HCT116 (cell line): ENCODE measurements around the gene MAN2B1. TPM values are rescaled to one million over a fixed set of nuclear protein-coding genes. Genes with fewer than 3 reads are reported as not detected.

Experiments
- ATAC-seq: fragments of 200-7000 bp; cut with Tn5 transposase; 2 replicates; pipeline ENCODE4 v1.9.1; 2020; ENCODE audit warnings: mild to moderate bottlenecking, moderate library complexity
- BruUV-seq: library from RNA; stranded (reverse); fragments of 400-500 nt; replicated peaks from 2 replicates; lab custom pipeline; 2021; lab: Mats Ljungman, UMichigan
- CTCF ChIA-PET: fragments of 300-600 bp; sonication (Branson Sonifier 250); formaldehyde crosslinking; loops from one replicate; lab custom pipeline; 2021; ENCODE audit warnings: antibody characterized with exemption; lab: Charles Lee
- POLR2A ChIA-PET: fragments of 300-600, 350-600 bp; sonication (Branson Sonifier 250); formaldehyde crosslinking; loops from one replicate; lab custom pipeline; 2021; ENCODE audit warnings: antibody characterized with exemption; lab: Charles Lee
- RAD21 ChIA-PET, 2 experiments: fragments of 300-600 bp; sonication (Branson Sonifier 250); formaldehyde crosslinking; loops; one replicate each; lab custom pipeline; 2023; ENCODE audit warnings: low total read pairs in 2 of 2; ENCODE audit not compliant: uncharacterized antibody in 2 of 2, unreplicated experiment in 2 of 2, low non-redundant PET in 1 of 2; lab: Charles Lee
- DNase-seq: peaks from one replicate; pipeline ENCODE4 v3.0.0-alpha.2; 2010; ENCODE audit warnings: low read depth, low spot score
- H2AFZ ChIP-seq: fragments of 200-600 bp; shearing (Covaris generic), sonication (generic); 2 replicates; pipeline ENCODE4 v1.6.1; 2017; ENCODE audit warnings: low read depth, mixed run types, mixed read lengths, antibody characterized with exemption, low read length; ENCODE audit not compliant: poor library complexity, severe bottlenecking
- H3K27ac ChIP-seq: 2 replicates; pipeline ENCODE4 v1.5.1; 2012; ENCODE audit warnings: low read depth, low read length
- H3K27me3 ChIP-seq: fragments of 200-600 bp; sonication (generic); 2 replicates; pipeline ENCODE4 v1.6.1; 2016; ENCODE audit warnings: mixed run types, low read length, mixed read lengths; ENCODE audit not compliant: insufficient read depth
- H3K36me3 ChIP-seq, 2 experiments: fragments of 200-500 bp in 1 of 2; fragments of 200-600 bp in 1 of 2; sonication (Bioruptor generic) in 1 of 2; sonication (generic) in 1 of 2; 2 replicates each; pipeline versions ENCODE4 v1.5.1 to v1.6.1; 2014 to 2016; ENCODE audit warnings: low read length in 2 of 2, inconsistent platforms in 1 of 2, mixed read lengths in 1 of 2, mixed run types in 1 of 2; ENCODE audit not compliant: insufficient read depth in 2 of 2, control insufficient read depth in 1 of 2
- H3K4me1 ChIP-seq, 2 experiments: fragments of 200-600 bp in 1 of 2; sonication (generic) in 1 of 2; 2 replicates each; pipeline versions ENCODE4 v1.5.1 to v1.6.1; 2012 to 2017; ENCODE audit warnings: low read length in 2 of 2, inconsistent platforms in 1 of 2, mild to moderate bottlenecking in 1 of 2, mixed read lengths in 1 of 2, mixed run types in 1 of 2, moderate library complexity in 1 of 2; ENCODE audit not compliant: insufficient read depth in 2 of 2, control insufficient read depth in 1 of 2
- H3K4me2 ChIP-seq: fragments of 200-600 bp; sonication (generic); 2 replicates; pipeline ENCODE4 v1.6.1; 2017; ENCODE audit warnings: mixed run types, low read length, mixed read lengths
- H3K4me3 ChIP-seq, 2 experiments: fragments of 200-600 bp in 1 of 2; sonication (generic) in 1 of 2; replicated peaks in 1 of 2; 2 replicates each; pipeline ENCODE4 v1.5.1; 2011 to 2016; ENCODE audit warnings: low read length in 2 of 2, control low read depth in 1 of 2, low read depth in 1 of 2, mild to moderate bottlenecking in 1 of 2, mixed read lengths in 1 of 2, mixed run types in 1 of 2
- H3K79me2 ChIP-seq: fragments of 200-600 bp; sonication (generic); 2 replicates; pipeline ENCODE4 v1.6.1; 2017; ENCODE audit warnings: mild to moderate bottlenecking, mixed run types, low read length, moderate library complexity, mixed read lengths; ENCODE audit not compliant: insufficient read depth
- H3K9ac ChIP-seq: fragments of 200-600 bp; sonication (generic); 2 replicates; pipeline ENCODE4 v1.6.1; 2016; ENCODE audit warnings: low read length, mixed read lengths
- H3K9me2 ChIP-seq: fragments of 200-600 bp; sonication (generic), shearing (Covaris generic); 2 replicates; pipeline ENCODE4 v1.6.1; 2017; ENCODE audit warnings: mixed run types, mild to moderate bottlenecking, moderate library complexity; ENCODE audit not compliant: insufficient read depth
- H3K9me3 ChIP-seq, 2 experiments: fragments of 200-500 bp in 1 of 2; fragments of 200-600 bp in 1 of 2; sonication (Bioruptor generic) in 1 of 2; sonication (generic) in 1 of 2; 2 replicates each; pipeline ENCODE4 v1.6.1; 2014 to 2017; ENCODE audit warnings: low read length in 2 of 2, mixed read lengths in 2 of 2, inconsistent platforms in 1 of 2, low read depth in 1 of 2, mild to moderate bottlenecking in 1 of 2, mixed run types in 1 of 2, moderate library complexity in 1 of 2; ENCODE audit not compliant: control insufficient read depth in 1 of 2, insufficient read depth in 1 of 2
- H4K20me1 ChIP-seq: fragments of 200-600 bp; sonication (generic), shearing (Covaris generic); 2 replicates; pipeline ENCODE4 v1.6.1; 2017; ENCODE audit warnings: mixed run types, mild to moderate bottlenecking, moderate library complexity; ENCODE audit not compliant: insufficient read depth
- CBX3 ChIP-seq: IDR thresholded peaks from 2 replicates; pipeline ENCODE4 v1.6.1; 2012; ENCODE audit warnings: low read depth
- CEBPB ChIP-seq: IDR thresholded peaks from 2 replicates; pipeline ENCODE4 v1.6.1; 2012; ENCODE audit warnings: low read depth
- EGR1 ChIP-seq: IDR thresholded peaks from 2 replicates; pipeline ENCODE4 v1.6.1; 2012; ENCODE audit warnings: low read depth
- ELF1 ChIP-seq: IDR thresholded peaks from 2 replicates; pipeline ENCODE4 v1.6.1; 2012; ENCODE audit warnings: low read depth, borderline replicate concordance
- EZH2 ChIP-seq: fragments of 200-600 bp; sonication (generic); IDR thresholded peaks from 2 replicates; pipeline ENCODE4 v1.6.1; 2017; ENCODE audit warnings: antibody characterized with exemption, mixed run types
- EZH2phosphoT487 ChIP-seq: fragments of 200-600 bp; IDR thresholded peaks from 2 replicates; pipeline ENCODE4 v1.6.1; 2018; ENCODE audit warnings: antibody characterized with exemption, borderline replicate concordance
- FOSL1 ChIP-seq: IDR thresholded peaks from 2 replicates; pipeline ENCODE4 v1.6.1; 2012; ENCODE audit warnings: low read depth
- JUND ChIP-seq: IDR thresholded peaks from 2 replicates; pipeline ENCODE4 v1.6.1; 2012
- POLR2A ChIP-seq: IDR thresholded peaks from 2 replicates; pipeline ENCODE4 v1.7.0; 2011; ENCODE audit warnings: borderline replicate concordance; ENCODE audit not compliant: insufficient read depth, insufficient read length; ENCODE audit errors: extremely low read depth
- SIN3A ChIP-seq: IDR thresholded peaks from 2 replicates; pipeline ENCODE4 v1.6.1; 2012; ENCODE audit warnings: low read depth
- SP1 ChIP-seq: IDR thresholded peaks from 2 replicates; pipeline ENCODE4 v1.6.1; 2012; ENCODE audit warnings: low read depth
- TCF7L2 ChIP-seq: IDR thresholded peaks from 2 replicates; pipeline ENCODE4 v1.7.0; 2011; ENCODE audit warnings: borderline replicate concordance, inconsistent platforms; ENCODE audit not compliant: insufficient read depth, insufficient read length; ENCODE audit errors: extremely low read depth
- YY1 ChIP-seq: IDR thresholded peaks from 2 replicates; pipeline ENCODE4 v1.6.1; 2011; ENCODE audit warnings: low read length, low read depth, moderate library complexity, mild to moderate bottlenecking; ENCODE audit not compliant: insufficient replicate concordance; ENCODE audit errors: extremely low read depth
- ZNF274 ChIP-seq: fragments of 200-500 bp; sonication (Bioruptor generic); IDR thresholded peaks from 2 replicates; pipeline ENCODE4 v1.6.1; 2014; ENCODE audit warnings: mild to moderate bottlenecking, low read depth, low read length, inconsistent platforms
- intact Hi-C: fragments of 100-400 bp; cut with micrococcal nuclease; formaldehyde crosslinking; loops from 2 replicates; pipeline ENCODE4 v1.10.0; 2022
- total RNA-seq: library from RNA; stranded (reverse); gene quantifications from one replicate; pipeline ENCODE4 v1.2.1, GENCODE V29; 2021; ENCODE audit not compliant: unreplicated experiment
- TF ChIP-seq, protein P1 (sequence below): IDR thresholded peaks from 2 replicates; pipeline ENCODE4 v1.6.1; 2011; ENCODE audit warnings: mild to moderate bottlenecking, low read length, moderate library complexity; ENCODE audit not compliant: insufficient replicate concordance; ENCODE audit errors: extremely low read depth
- TF ChIP-seq, protein P2 (sequence below), 3 experiments: fragments of 200-600 bp in 1 of 3; sonication (generic) in 1 of 3; IDR thresholded peaks in 2 of 3; conservative IDR thresholded peaks in 1 of 3; 2 replicates each; pipeline ENCODE4 v1.5.1; 2012 to 2017; ENCODE audit warnings: low read depth in 2 of 3, low read length in 2 of 3, antibody characterized with exemption in 1 of 3, borderline replicate concordance in 1 of 3, control low read depth in 1 of 3, mild to moderate bottlenecking in 1 of 3, mixed read lengths in 1 of 3, mixed run types in 1 of 3, moderate library complexity in 1 of 3; ENCODE audit not compliant: insufficient read depth in 1 of 3
- TF ChIP-seq, protein P3 (sequence below): IDR thresholded peaks from 2 replicates; pipeline ENCODE4 v1.6.1; 2012
- TF ChIP-seq, protein P4 (sequence below): IDR thresholded peaks from 2 replicates; pipeline ENCODE4 v1.6.1; 2012; ENCODE audit warnings: low read depth

MAN2B1 gene
- total RNA-seq, 1 experiment from 2014 or later: 48.3 TPM

DNA sequence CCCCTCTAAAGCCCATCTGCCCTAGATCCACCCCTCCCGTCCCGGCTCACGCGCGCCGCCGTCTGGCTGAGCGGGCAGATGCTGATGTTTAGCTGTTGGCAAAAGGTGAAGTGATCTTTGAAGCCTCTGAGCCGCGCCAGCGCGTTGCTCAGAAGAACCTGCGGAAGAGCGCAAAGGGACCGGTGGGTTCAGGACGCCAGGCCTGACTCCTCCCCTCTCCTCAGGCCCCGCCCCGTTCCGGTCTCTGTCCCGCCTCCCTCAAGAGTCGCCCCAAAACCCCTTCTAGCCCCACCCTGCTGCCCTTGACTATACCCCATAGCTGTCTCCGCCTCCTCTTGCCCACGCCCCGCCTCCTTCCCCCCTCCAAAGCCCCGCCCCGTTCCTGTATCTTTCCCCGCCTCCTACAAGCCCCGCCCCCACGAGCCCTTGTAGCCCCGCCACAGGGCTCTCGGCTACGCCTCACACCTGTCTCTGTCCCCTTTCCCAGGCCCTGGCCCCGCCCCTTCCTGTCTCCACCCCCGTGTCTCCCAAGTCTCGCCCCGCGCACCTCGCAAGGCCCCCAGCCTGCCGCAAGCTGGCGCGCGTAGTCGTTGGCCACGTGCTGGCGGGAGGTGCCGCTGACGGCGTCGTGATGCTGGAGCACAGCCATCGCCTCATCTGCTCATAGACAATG, 9.5 kb downstream of the MAN2B1 start:
- ChIA-PET POLR2A (no interaction called here), RAD21 (interaction anchor here in 1 of 2 experiments (0.7 kb wide), 1 partner anchor 15 kb away, joined by 7 read pairs; no protein-coding TSS in a partner anchor), CTCF (no interaction called here)
- no peaks in the 10 kb centered on the region for H4K20me1 ChIP-seq
- intact Hi-C loops: no loop called here
- H3K4me1 ChIP-seq: no peaks in the 10 kb centered on the region
- DNase-seq (no peak), ATAC-seq (peak; percentile 80)
- no peak for TF ChIP-seq EZH2phosphoT487
- no peak for TF ChIP-seq FOSL1
- no peak for TF ChIP-seq ZNF274
- TF ChIP-seq, protein P1, sequence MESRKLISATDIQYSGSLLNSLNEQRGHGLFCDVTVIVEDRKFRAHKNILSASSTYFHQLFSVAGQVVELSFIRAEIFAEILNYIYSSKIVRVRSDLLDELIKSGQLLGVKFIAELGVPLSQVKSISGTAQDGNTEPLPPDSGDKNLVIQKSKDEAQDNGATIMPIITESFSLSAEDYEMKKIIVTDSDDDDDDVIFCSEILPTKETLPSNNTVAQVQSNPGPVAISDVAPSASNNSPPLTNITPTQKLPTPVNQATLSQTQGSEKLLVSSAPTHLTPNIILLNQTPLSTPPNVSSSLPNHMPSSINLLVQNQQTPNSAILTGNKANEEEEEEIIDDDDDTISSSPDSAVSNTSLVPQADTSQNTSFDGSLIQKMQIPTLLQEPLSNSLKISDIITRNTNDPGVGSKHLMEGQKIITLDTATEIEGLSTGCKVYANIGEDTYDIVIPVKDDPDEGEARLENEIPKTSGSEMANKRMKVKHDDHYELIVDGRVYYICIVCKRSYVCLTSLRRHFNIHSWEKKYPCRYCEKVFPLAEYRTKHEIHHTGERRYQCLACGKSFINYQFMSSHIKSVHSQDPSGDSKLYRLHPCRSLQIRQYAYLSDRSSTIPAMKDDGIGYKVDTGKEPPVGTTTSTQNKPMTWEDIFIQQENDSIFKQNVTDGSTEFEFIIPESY: no peak
- TF ChIP-seq CEBPB: no peak
- no peak for TF ChIP-seq POLR2A
- TF ChIP-seq JUND: no peak
- TF ChIP-seq CBX3: no peak
- no peak for TF ChIP-seq SP1
- no peak for TF ChIP-seq ELF1
- TF ChIP-seq, protein P2, sequence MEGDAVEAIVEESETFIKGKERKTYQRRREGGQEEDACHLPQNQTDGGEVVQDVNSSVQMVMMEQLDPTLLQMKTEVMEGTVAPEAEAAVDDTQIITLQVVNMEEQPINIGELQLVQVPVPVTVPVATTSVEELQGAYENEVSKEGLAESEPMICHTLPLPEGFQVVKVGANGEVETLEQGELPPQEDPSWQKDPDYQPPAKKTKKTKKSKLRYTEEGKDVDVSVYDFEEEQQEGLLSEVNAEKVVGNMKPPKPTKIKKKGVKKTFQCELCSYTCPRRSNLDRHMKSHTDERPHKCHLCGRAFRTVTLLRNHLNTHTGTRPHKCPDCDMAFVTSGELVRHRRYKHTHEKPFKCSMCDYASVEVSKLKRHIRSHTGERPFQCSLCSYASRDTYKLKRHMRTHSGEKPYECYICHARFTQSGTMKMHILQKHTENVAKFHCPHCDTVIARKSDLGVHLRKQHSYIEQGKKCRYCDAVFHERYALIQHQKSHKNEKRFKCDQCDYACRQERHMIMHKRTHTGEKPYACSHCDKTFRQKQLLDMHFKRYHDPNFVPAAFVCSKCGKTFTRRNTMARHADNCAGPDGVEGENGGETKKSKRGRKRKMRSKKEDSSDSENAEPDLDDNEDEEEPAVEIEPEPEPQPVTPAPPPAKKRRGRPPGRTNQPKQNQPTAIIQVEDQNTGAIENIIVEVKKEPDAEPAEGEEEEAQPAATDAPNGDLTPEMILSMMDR (IDR thresholded peaks at IDR 0.05 in 2 of 3, conservative IDR thresholded peaks at IDR 0.05 in 1 of 3; ENCODE audit: borderline replicate concordance in 1 of 3, insufficient read depth in 1 of 3, low read depth in 2 of 3, low read length in 2 of 3): no peak
- TF ChIP-seq, protein P3, sequence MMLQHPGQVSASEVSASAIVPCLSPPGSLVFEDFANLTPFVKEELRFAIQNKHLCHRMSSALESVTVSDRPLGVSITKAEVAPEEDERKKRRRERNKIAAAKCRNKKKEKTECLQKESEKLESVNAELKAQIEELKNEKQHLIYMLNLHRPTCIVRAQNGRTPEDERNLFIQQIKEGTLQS: no peak
- TF ChIP-seq EZH2: no peak
- TF ChIP-seq TCF7L2: no peak
- no peak for TF ChIP-seq SIN3A
- TF ChIP-seq, protein P4, sequence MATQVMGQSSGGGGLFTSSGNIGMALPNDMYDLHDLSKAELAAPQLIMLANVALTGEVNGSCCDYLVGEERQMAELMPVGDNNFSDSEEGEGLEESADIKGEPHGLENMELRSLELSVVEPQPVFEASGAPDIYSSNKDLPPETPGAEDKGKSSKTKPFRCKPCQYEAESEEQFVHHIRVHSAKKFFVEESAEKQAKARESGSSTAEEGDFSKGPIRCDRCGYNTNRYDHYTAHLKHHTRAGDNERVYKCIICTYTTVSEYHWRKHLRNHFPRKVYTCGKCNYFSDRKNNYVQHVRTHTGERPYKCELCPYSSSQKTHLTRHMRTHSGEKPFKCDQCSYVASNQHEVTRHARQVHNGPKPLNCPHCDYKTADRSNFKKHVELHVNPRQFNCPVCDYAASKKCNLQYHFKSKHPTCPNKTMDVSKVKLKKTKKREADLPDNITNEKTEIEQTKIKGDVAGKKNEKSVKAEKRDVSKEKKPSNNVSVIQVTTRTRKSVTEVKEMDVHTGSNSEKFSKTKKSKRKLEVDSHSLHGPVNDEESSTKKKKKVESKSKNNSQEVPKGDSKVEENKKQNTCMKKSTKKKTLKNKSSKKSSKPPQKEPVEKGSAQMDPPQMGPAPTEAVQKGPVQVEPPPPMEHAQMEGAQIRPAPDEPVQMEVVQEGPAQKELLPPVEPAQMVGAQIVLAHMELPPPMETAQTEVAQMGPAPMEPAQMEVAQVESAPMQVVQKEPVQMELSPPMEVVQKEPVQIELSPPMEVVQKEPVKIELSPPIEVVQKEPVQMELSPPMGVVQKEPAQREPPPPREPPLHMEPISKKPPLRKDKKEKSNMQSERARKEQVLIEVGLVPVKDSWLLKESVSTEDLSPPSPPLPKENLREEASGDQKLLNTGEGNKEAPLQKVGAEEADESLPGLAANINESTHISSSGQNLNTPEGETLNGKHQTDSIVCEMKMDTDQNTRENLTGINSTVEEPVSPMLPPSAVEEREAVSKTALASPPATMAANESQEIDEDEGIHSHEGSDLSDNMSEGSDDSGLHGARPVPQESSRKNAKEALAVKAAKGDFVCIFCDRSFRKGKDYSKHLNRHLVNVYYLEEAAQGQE: no peak
- no peak for TF ChIP-seq EGR1
- TF ChIP-seq YY1: no peak
- H3K9me3 ChIP-seq: no peaks in the 10 kb centered on the region
- H3K27me3 ChIP-seq: no peaks in the 10 kb centered on the region
- H3K27ac ChIP-seq: no peak overlapping the region
- H2AFZ ChIP-seq: no peak overlapping the region
- BruUV-seq: no TSS peak
- H3K4me2 ChIP-seq: no peak overlapping the region
- H3K79me2 ChIP-seq: no peaks in the 10 kb centered on the region
- H3K4me3 ChIP-seq: no peak overlapping the region
- no peaks in the 10 kb centered on the region for H3K9me2 ChIP-seq
- H3K36me3 ChIP-seq: peaks cover 0 to 10% of the 10 kb centered on the region in 2 experiments; a peak in 2 of 4 replicates
- no peak overlapping the region for H3K9ac ChIP-seq
